Measurements from ENCODE around the gene CD226. TPM values are rescaled to one million over a fixed set of nuclear protein-coding genes. Genes with fewer than 3 reads are reported as not detected.

CD226 gene
- total RNA-seq (1 to 10 TPM in 5 of 7 donors, under 1 TPM in 2; 0.34 to 1.5 (median 1.2) TPM), polyA plus RNA-seq (1 to 10 TPM in 1 of 2 donors, under 1 TPM in 1; 0.17 to 1.5 TPM)
- long read RNA-seq, donor 1, partial matches to known transcripts, result 0 of 1 reads
- long read RNA-seq, donor 1, other reads (novel, unspliced or antisense), result 1 of 1 reads
- long read RNA-seq, donor 2, result 0 reads
- long read RNA-seq, donor 3, result 0 reads

- H3K4me1 ChIP-seq (ENCODE audit: insufficient read depth), result no peaks in the 10 kb centered on the region
- H3K36me3 ChIP-seq, result no peaks in the 10 kb centered on the region
- H3K27me3 ChIP-seq, result no peaks in the 10 kb centered on the region
- no peak within 1 kb of the TSS for H3K27ac ChIP-seq
- H3K9me3 ChIP-seq, result no peaks in the 10 kb centered on the region
- intact Hi-C loops (cut with DNase I), result no loop called here
- TF ChIP-seq CTCF (IDR thresholded peaks at IDR 0.05) (no peak), POLR2A (IDR thresholded peaks at IDR 0.05) (no peak), EP300 (IDR thresholded peaks at IDR 0.05) (no peak)
- 85 to 88% (median 87%) methylated on average over 7 of the region's 7 CpGs for WGBS, 3 donors
- DNase-seq, result no peak
- no peak within 1 kb of the TSS for H3K4me3 ChIP-seq
Measured at GRCh38 chr18:69947361-69948133, at the start of gene CD226. Gene CD226, minus strand, starts transcription at chr18:69947873. Its CDS starts 467 bp downstream, at chr18:69947406.

GRCh38 chr18:69996951-69997798 lies 49.5 kb upstream of the CD226 start:
- intact Hi-C loops (cut with DNase I), result no loop called here
- Histone ChIP-seq H3K9me3 (no peaks in the 10 kb centered on the region), H3K4me3 (no peak overlapping the region), H3K27me3 (no peaks in the 10 kb centered on the region), H3K27ac (no peak overlapping the region), H3K36me3 (no peaks in the 10 kb centered on the region), H3K4me1 (ENCODE audit: insufficient read depth) (no peaks in the 10 kb centered on the region)
- 81 to 83% (median 81%) methylated on average over 7 of the region's 7 CpGs for WGBS, 3 donors
- no peak for DNase-seq
- TF ChIP-seq CTCF (IDR thresholded peaks at IDR 0.05), result no peak
- TF ChIP-seq EP300 (IDR thresholded peaks at IDR 0.05), result no peak
- TF ChIP-seq POLR2A (IDR thresholded peaks at IDR 0.05), result no peak

GRCh38 chr18:69996417-69996816 lies 48.7 kb upstream of the CD226 start:
- Histone ChIP-seq H3K4me1 (ENCODE audit: insufficient read depth) (no peaks in the 10 kb centered on the region), H3K27me3 (no peaks in the 10 kb centered on the region), H3K4me3 (no peak overlapping the region), H3K27ac (no peak overlapping the region), H3K36me3 (no peaks in the 10 kb centered on the region), H3K9me3 (no peaks in the 10 kb centered on the region)
- DNase-seq, result no peak
- intact Hi-C loops (cut with DNase I), result no loop called here
- WGBS, 3 donors, result 76 to 85% (median 85%) methylated on average over 2 of the region's 2 CpGs
- no peak for TF ChIP-seq EP300 (IDR thresholded peaks at IDR 0.05)
- no peak for TF ChIP-seq POLR2A (IDR thresholded peaks at IDR 0.05)
- TF ChIP-seq CTCF (IDR thresholded peaks at IDR 0.05), result no peak

- 80 to 84% (median 81%) methylated on average over 3 of the region's 3 CpGs for WGBS, 3 donors
- Histone ChIP-seq H3K36me3 (no peaks in the 10 kb centered on the region), H3K27me3 (no peaks in the 10 kb centered on the region), H3K9me3 (no peaks in the 10 kb centered on the region), H3K4me1 (ENCODE audit: insufficient read depth) (no peaks in the 10 kb centered on the region), H3K27ac (no peak overlapping the region), H3K4me3 (no peak overlapping the region)
- no peak for TF ChIP-seq EP300 (IDR thresholded peaks at IDR 0.05)
- TF ChIP-seq POLR2A (IDR thresholded peaks at IDR 0.05), result no peak
- TF ChIP-seq CTCF (IDR thresholded peaks at IDR 0.05), result no peak
- intact Hi-C loops (cut with DNase I), result no loop called here
- no peak for DNase-seq
Measured at GRCh38 chr18:69995774-69996173, 48.1 kb upstream of the CD226 start.
